HG03095 (cell line): ENCODE results near the gene HAND2.

ENCODE experiments used
- ATAC-seq: cut with Tn5 transposase; IDR thresholded peaks from one replicate; pipeline ENCODE4 v1.9.1; 2021; ENCODE audit warnings: moderate library complexity; ENCODE audit not compliant: unreplicated experiment

The HAND2 gene

GRCh38 chr4:173482330-173482931 is 47.6 kb downstream of the HAND2 start:
- ATAC-seq: no peak

- no peak for ATAC-seq
Measured at GRCh38 chr4:173478913-173479283, 51.1 kb downstream of the HAND2 start.

- ATAC-seq: no peak
Measured at GRCh38 chr4:173478201-173478912, 51.7 kb downstream of the HAND2 start.

GRCh38 chr4:173477016-173477415 is 53.0 kb downstream of the HAND2 start:
- ATAC-seq: no peak
